Peyer's patch (tissue), 4 donors: Measurements from ENCODE around the gene NANS.

ENCODE experiments used
- CTCF ChIP-seq, 6 experiments: fragments of 450-650 bp in 4 of 6; fragments of 200-600 bp in 2 of 6; sonication (generic) in 1 of 6; IDR thresholded peaks; one replicate each; pipeline ENCODE4 v1.5.1; 2017 to 2019; ENCODE audit warnings: antibody characterized with exemption in 6 of 6, mild to moderate bottlenecking in 3 of 6, moderate library complexity in 1 of 6
- POLR2A ChIP-seq, 2 donors: fragments of 450-650 bp; IDR thresholded peaks; one replicate each; pipeline ENCODE4 v1.5.1; 2017; ENCODE audit warnings: antibody characterized with exemption in 2 of 2, mild to moderate bottlenecking in 2 of 2, moderate library complexity in 2 of 2

DNA sequence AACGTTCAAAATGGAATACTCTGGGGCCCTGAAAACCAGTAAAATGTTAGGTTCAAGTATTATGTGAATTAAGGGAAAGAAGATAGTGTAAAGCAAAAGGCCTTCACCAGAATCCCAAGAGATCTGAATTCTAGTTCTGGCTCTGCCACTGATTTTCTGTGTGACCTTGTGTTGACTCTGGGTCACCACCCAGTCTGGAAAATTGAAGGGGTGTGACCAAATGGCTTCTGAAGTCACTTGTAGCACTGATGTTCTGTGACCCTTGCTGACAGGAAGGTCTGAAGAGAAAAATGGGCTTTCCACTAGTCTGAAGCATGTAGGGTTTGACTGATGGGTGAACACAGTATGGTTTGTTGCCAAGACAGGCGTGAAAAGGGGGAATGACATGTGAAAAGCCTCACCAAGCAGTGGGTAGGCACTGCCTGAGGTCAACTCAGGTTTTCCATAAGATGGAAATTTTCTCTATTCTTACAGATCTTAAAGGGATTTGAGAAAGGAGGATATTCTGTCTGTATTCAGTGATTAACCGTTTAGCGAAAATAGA lies 40.3 kb upstream of the NANS start:
- TF ChIP-seq CTCF (IDR thresholded peaks at IDR 0.05) = no peak
- no peak for TF ChIP-seq POLR2A (IDR thresholded peaks at IDR 0.05)
